ENCODE measurements around the gene MTF2.

DNA sequence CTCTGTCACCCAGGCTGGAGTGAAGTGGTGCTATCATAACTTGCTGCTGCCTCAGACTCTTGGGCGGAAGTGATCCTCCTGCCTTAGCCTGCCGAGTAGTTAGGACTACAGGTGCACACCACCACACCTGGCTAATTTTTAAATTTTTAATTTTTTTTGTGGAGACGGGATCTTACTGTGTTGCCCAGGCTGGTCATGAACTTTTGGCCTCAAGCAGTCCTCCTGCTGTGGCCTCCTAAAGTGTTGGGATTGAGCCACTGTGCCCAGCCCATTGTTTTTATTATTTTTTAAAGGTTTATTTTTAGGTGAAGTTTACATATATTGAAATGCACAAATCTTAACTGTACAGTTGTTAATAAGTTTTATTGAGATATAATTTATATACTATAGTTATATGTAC lies 3.2 kb downstream of the MTF2 start:
- TF ChIP-seq, protein P1, sequence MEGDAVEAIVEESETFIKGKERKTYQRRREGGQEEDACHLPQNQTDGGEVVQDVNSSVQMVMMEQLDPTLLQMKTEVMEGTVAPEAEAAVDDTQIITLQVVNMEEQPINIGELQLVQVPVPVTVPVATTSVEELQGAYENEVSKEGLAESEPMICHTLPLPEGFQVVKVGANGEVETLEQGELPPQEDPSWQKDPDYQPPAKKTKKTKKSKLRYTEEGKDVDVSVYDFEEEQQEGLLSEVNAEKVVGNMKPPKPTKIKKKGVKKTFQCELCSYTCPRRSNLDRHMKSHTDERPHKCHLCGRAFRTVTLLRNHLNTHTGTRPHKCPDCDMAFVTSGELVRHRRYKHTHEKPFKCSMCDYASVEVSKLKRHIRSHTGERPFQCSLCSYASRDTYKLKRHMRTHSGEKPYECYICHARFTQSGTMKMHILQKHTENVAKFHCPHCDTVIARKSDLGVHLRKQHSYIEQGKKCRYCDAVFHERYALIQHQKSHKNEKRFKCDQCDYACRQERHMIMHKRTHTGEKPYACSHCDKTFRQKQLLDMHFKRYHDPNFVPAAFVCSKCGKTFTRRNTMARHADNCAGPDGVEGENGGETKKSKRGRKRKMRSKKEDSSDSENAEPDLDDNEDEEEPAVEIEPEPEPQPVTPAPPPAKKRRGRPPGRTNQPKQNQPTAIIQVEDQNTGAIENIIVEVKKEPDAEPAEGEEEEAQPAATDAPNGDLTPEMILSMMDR (IDR thresholded peaks at IDR 0.05; ENCODE audit: insufficient read depth, low read length), result no peak
- no peak for TF ChIP-seq POLR2AphosphoS5 (IDR thresholded peaks at IDR 0.05; ENCODE audit: low read depth)
- no peak for TF ChIP-seq GABPA (IDR thresholded peaks at IDR 0.05; ENCODE audit: low read depth)
- TF ChIP-seq, protein P2, sequence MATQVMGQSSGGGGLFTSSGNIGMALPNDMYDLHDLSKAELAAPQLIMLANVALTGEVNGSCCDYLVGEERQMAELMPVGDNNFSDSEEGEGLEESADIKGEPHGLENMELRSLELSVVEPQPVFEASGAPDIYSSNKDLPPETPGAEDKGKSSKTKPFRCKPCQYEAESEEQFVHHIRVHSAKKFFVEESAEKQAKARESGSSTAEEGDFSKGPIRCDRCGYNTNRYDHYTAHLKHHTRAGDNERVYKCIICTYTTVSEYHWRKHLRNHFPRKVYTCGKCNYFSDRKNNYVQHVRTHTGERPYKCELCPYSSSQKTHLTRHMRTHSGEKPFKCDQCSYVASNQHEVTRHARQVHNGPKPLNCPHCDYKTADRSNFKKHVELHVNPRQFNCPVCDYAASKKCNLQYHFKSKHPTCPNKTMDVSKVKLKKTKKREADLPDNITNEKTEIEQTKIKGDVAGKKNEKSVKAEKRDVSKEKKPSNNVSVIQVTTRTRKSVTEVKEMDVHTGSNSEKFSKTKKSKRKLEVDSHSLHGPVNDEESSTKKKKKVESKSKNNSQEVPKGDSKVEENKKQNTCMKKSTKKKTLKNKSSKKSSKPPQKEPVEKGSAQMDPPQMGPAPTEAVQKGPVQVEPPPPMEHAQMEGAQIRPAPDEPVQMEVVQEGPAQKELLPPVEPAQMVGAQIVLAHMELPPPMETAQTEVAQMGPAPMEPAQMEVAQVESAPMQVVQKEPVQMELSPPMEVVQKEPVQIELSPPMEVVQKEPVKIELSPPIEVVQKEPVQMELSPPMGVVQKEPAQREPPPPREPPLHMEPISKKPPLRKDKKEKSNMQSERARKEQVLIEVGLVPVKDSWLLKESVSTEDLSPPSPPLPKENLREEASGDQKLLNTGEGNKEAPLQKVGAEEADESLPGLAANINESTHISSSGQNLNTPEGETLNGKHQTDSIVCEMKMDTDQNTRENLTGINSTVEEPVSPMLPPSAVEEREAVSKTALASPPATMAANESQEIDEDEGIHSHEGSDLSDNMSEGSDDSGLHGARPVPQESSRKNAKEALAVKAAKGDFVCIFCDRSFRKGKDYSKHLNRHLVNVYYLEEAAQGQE (IDR thresholded peaks at IDR 0.05; ENCODE audit: insufficient replicate concordance, low read depth), result no peak
